ENCODE results near the gene SRR. TPM values are rescaled to one million over a fixed set of nuclear protein-coding genes. Genes with fewer than 3 reads are reported as not detected.

The SRR gene
- total RNA-seq, 1 experiment from 2014 or later = 5.6 TPM

DNA sequence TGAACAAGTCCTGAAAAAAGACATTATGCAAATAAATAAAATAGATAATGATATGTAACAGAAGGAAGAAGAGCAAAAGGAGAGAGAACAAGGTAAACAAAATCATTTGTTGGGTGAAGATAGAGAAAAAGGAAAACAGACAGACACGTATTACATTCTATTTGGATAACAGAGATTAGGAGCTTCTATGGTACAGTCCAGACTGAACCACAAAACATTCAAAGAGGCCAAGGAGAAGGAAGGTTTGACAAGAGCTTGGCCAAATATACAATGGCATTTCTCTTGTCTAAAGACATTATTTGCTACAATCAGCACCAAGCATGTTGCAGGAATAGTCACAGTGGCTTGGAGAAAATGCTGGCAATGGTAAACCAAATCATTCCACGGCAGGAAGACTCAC lies 29.3 kb upstream of the SRR start:
- H3K4ac ChIP-seq (ENCODE audit: low read depth, low read length) = no peak overlapping the region
- no peak overlapping the region for H3T11ph ChIP-seq (ENCODE audit: low read length)
- no peak overlapping the region for H3K9ac ChIP-seq (ENCODE audit: extremely low read depth, insufficient read length, low read length)
- no peak overlapping the region for H2BK15ac ChIP-seq (ENCODE audit: low read depth, low read length)
- H3K18ac ChIP-seq (ENCODE audit: insufficient read length, low read depth, low read length) = no peak overlapping the region
- no peak overlapping the region for H2BK5ac ChIP-seq (ENCODE audit: insufficient read length, low read length)
- H2BK20ac ChIP-seq (ENCODE audit: low read depth, low read length, poor library complexity, severe bottlenecking) = no peak overlapping the region
- no peak overlapping the region for H4K8ac ChIP-seq (replicated peaks; ENCODE audit: insufficient read length, low read depth, low read length)
- H3K4me2 ChIP-seq (ENCODE audit: insufficient read depth, insufficient read length, low read length) = no peak overlapping the region
- Mint-ChIP-seq H3K4me1 (no peaks in the 10 kb centered on the region), H3K4me3 (no peak overlapping the region), H3K36me3 (ENCODE audit: insufficient read depth in 1 of 3, low read depth in 3 of 3) (peaks cover 2 to 38% (median 12%) of the 10 kb centered on the region in 3 experiments; a peak in 6 of 7 replicates), H3K27ac (no peak overlapping the region), H3K9me3 (no peaks in the 10 kb centered on the region), H3K27me3 (ENCODE audit: low read depth) (no peaks in the 10 kb centered on the region; the same call in 1 of the 2 replicates)
- no peak overlapping the region for H2BK12ac ChIP-seq (ENCODE audit: insufficient read length, low read depth, low read length)
- no peak overlapping the region for H2BK120ac ChIP-seq (ENCODE audit: low read depth, low read length, poor library complexity, severe bottlenecking)
- no peaks in the 10 kb centered on the region for H3K79me2 ChIP-seq (ENCODE audit: insufficient read depth, low read length)
- no peak overlapping the region for H2AK5ac ChIP-seq (ENCODE audit: insufficient read length, low read length)
- no peaks in the 10 kb centered on the region for H3K79me1 ChIP-seq (ENCODE audit: insufficient read depth, low read depth, low read length, poor library complexity, severe bottlenecking)
- no peak overlapping the region for H3K56ac ChIP-seq (ENCODE audit: insufficient read length, low read depth, low read length)
- H3K23me2 ChIP-seq (ENCODE audit: insufficient read length, low read depth, low read length, poor library complexity, severe bottlenecking) = no peaks in the 10 kb centered on the region
- no peaks in the 10 kb centered on the region for H3K27me3 ChIP-seq (ENCODE audit: insufficient read depth, low read length)
- WGBS (ENCODE audit: extremely low coverage, insufficient read length, low lambda C conversion rate) = no CpG with 5 or more reads among the region's 2 CpGs
- no peak for DNase-seq
- H2AFZ ChIP-seq (ENCODE audit: low read length) = no peak overlapping the region
- H4K20me1 ChIP-seq (ENCODE audit: control insufficient read depth, insufficient read depth, insufficient read length) = no peaks in the 10 kb centered on the region
- no peak overlapping the region for H3K23ac ChIP-seq (ENCODE audit: insufficient read length, low read depth, low read length)
- no peaks in the 10 kb centered on the region for H3K4me1 ChIP-seq (ENCODE audit: insufficient read depth, low read length)
- H4K91ac ChIP-seq (ENCODE audit: insufficient read length, low read depth, low read length) = no peak overlapping the region
- no peak overlapping the region for H4K5ac ChIP-seq (ENCODE audit: insufficient read length, low read depth, low read length)
- H3K9me3 ChIP-seq (ENCODE audit: control insufficient read depth, low read depth, low read length) = no peaks in the 10 kb centered on the region
- TF ChIP-seq, protein P1, sequence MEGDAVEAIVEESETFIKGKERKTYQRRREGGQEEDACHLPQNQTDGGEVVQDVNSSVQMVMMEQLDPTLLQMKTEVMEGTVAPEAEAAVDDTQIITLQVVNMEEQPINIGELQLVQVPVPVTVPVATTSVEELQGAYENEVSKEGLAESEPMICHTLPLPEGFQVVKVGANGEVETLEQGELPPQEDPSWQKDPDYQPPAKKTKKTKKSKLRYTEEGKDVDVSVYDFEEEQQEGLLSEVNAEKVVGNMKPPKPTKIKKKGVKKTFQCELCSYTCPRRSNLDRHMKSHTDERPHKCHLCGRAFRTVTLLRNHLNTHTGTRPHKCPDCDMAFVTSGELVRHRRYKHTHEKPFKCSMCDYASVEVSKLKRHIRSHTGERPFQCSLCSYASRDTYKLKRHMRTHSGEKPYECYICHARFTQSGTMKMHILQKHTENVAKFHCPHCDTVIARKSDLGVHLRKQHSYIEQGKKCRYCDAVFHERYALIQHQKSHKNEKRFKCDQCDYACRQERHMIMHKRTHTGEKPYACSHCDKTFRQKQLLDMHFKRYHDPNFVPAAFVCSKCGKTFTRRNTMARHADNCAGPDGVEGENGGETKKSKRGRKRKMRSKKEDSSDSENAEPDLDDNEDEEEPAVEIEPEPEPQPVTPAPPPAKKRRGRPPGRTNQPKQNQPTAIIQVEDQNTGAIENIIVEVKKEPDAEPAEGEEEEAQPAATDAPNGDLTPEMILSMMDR (conservative IDR thresholded peaks at IDR 0.05) = no peak
- no peak overlapping the region for H3K27ac ChIP-seq (ENCODE audit: insufficient read length, low read depth, low read length)
- no peak overlapping the region for H3K14ac ChIP-seq (ENCODE audit: insufficient read depth, low read length)

All from H9 (cell line).